Activated T-cell treated with anti-CD3 and anti-CD28 coated beads, Interleukin-2, amount 50 U/mL, for 72 hours (primary cell): ENCODE data around the gene POFUT1. TPM values are rescaled to one million over a fixed set of nuclear protein-coding genes. Genes with fewer than 3 reads are reported as not detected.
"Not testable (repeated sequence)": the region's sequence is repeated elsewhere in the genome, so short reads cannot be mapped to it uniquely, and the experiment has no call there.

Experiments used
- ATAC-seq, 2 donors: fragments of 150-1000 bp; cut with Tn5 transposase; replicated peaks in 1 of 2; 2 replicates each; pipeline ENCODE4 v1.10.0; 2021; ENCODE audit warnings: moderate library complexity in 2 of 2, mild to moderate bottlenecking in 1 of 2
- DNase-seq, 2 donors: peaks; one replicate each; pipeline ENCODE4 v3.0.0; 2021 to 2022; ENCODE audit warnings: mixed read lengths in 1 of 2
- H3K27ac Mint-ChIP-seq: one replicate; pipeline ENCODE4 v1.8.0; 2022; ENCODE audit warnings: mild to moderate bottlenecking, moderate library complexity, mixed read lengths
- H3K27me3 Mint-ChIP-seq: one replicate; pipeline ENCODE4 v1.8.0; 2022; ENCODE audit warnings: low read depth, mixed read lengths
- H3K36me3 Mint-ChIP-seq, 2 donors: one replicate each; pipeline ENCODE4 v1.8.0; 2022; ENCODE audit warnings: mixed read lengths in 2 of 2, mild to moderate bottlenecking in 1 of 2; ENCODE audit not compliant: insufficient read depth in 2 of 2
- H3K4me1 Mint-ChIP-seq: one replicate; pipeline ENCODE4 v1.8.0; 2022; ENCODE audit warnings: low read depth, mixed read lengths
- H3K4me3 Mint-ChIP-seq, 2 donors: one replicate each; pipeline ENCODE4 v1.8.0; 2022; ENCODE audit warnings: mild to moderate bottlenecking in 2 of 2, mixed read lengths in 2 of 2, moderate library complexity in 2 of 2
- H3K9me3 Mint-ChIP-seq, 2 donors: one replicate each; pipeline ENCODE4 v1.8.0; 2022; ENCODE audit warnings: mixed read lengths in 2 of 2
- total RNA-seq, 2 donors: library from RNA; stranded (reverse); gene quantifications; one replicate each; pipeline ENCODE4 v1.2.3, GENCODE V29; 2022

POFUT1 gene
- total RNA-seq, result 10 to 100 TPM; 59.7 to 63.2 TPM

DNA sequence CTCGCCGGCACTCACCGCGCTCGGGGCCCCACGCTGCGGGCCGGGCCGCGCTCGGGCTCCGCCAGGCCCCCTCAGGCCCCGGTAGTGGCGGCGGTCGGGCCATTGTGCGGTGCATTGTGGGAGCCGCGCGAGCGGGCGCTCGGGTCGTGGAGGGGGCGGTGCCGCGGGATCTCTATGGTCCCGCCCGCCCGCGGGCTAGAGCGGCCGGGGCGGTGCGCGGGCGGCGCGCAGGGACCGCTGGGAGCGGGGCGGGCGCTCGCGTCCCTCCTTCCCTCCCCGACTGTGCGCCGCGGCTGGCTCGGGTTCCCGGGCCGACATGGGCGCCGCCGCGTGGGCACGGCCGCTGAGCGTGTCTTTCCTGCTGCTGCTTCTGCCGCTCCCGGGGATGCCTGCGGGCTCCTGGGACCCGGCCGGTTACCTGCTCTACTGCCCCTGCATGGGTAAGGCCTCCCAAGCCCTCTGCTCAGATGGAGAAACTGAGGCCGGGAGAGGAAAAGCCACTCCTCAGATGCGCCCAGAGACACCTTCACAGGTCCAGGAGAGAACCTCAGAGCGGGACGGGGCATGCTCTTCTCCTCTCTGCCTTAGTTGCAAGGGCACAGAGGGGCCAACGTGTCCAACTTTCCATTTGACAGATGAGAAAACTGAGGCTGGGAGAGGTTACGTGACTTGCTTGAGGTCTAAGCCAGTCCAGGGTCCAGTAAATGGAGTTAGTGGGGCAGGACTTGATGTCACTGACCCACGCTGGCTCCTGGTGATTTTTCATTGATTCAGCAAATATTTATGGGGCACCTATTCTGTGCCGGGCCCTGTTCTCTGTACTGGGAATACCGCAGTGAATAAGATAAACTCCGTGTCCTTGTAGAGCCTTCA lies at the start of gene POFUT1, which contains the start of gene PLAGL2:
Gene POFUT1 (plus strand): TSS at position 255 of the 873 bp plus-strand sequence. CDS start 62 bp downstream, at position 317.
Gene PLAGL2 (minus strand): TSS at position 118 of the 873 bp plus-strand sequence. CDS start 5,565 bp downstream, outside the sequence.
- Mint-ChIP-seq H3K36me3 (peaks cover 38 to 65% of the 10 kb centered on the region in 2 donors), H3K4me1 (peaks cover 73% of the 10 kb centered on the region), H3K9me3 (no peaks in the 10 kb centered on the region)

DNA sequence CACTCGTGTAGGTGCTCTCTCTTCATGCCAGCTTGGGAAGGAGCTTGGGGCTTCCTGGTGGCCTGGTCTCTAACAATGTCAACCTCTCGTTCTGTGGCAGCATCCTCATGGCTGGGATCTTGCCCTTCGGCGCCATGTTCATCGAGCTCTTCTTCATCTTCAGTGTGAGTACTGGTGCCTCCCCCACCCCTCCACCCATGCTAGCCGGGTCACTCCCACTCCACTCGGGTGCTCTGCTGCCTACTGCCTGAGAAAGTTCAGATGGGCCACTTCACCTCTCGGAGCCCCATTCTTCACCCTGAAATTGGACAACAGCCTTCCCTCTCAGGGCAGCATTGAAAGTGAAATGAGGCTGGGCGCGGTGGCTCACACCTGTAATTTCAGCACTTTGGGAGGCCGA lies 49.3 kb upstream of the POFUT1 start:
- ATAC-seq, result no peak
- no peak for DNase-seq
- Mint-ChIP-seq H3K36me3 (peaks cover 5 to 20% of the 10 kb centered on the region in 2 donors), H3K4me3 (no peak overlapping the region), H3K27me3 (no peaks in the 10 kb centered on the region), H3K4me1 (peaks cover 18% of the 10 kb centered on the region), H3K9me3 (no peaks in the 10 kb centered on the region), H3K27ac (peak overlapping the region; percentile 51)

More for the DNA sequence above, at the start of gene POFUT1, which contains the start of gene PLAGL2:
- DNase-seq (peak; percentile 95 to 96), ATAC-seq (peak; percentile 77 to 79)
- Mint-ChIP-seq H3K27me3 (no peaks in the 10 kb centered on the region), H3K27ac (peak within 1 kb of the TSS; percentile 99), H3K4me3 (peak within 1 kb of the TSS; percentile 92 to 100)

DNA sequence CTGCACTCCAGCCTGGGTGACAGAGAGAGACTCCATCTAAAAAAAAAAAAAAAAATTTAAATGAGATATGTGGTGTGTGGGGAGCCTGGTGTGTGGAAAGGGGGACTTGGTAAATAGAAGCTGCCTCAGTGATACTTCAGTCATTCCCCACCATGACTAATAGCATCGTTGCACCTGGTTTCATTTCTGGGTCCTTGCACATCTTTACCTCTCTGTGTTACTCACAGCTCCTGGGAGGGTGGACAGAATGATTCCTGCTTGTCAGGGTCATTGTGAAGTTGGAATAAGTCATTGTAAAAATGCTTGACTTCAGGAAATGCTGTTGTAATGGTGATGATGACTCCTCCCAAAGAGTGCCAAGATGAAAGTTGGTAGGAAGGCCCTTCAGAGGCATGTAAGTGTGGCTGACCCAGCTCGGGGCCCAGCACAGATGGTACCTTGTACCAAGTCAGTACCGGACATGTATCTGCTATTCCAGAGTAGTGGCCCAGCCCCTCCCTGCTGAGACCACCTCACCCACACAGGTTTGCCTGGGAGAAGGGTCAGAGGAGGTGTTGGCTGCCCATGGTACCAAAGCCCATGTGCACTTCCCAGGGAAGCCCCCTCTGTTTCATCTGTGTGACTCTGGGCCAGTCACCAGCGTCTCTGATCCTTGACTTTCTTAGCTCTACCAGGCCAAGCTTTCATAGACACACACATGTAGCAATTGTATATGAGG lies 48.6 kb upstream of the POFUT1 start:
- peak overlapping the region; percentile 46 for H3K27ac Mint-ChIP-seq
- ATAC-seq (peak; percentile 80 to 90), DNase-seq (peak; percentile 14 to 18)
- peaks cover 5 to 18% of the 10 kb centered on the region in 2 donors for H3K36me3 Mint-ChIP-seq
- H3K4me1 Mint-ChIP-seq, result peaks cover 18% of the 10 kb centered on the region
- H3K27me3 Mint-ChIP-seq, result no peaks in the 10 kb centered on the region
- no peaks in the 10 kb centered on the region for H3K9me3 Mint-ChIP-seq
- no peak overlapping the region for H3K4me3 Mint-ChIP-seq

DNA sequence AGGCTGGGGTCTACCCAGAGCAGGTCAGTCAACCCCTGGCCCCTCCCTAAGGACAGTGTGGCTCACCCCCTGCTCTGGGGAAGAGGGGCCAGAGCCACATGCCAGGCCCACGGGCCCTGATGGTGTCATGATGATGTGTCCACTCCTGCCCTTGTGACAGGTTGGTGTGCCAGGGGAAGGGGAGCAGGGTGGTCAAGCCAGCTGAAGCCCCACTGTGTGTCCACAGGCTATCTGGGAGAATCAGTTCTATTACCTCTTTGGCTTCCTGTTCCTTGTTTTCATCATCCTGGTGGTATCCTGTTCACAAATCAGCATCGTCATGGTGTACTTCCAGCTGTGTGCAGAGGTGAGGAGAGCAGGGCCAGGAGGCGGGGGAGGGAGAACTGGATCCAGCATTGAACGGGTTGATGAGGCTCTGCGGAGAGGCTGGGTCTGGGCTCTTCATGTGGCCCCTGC lies 47.9 kb upstream of the POFUT1 start:
- no peak for ATAC-seq
- no peaks in the 10 kb centered on the region for H3K27me3 Mint-ChIP-seq

DNA sequence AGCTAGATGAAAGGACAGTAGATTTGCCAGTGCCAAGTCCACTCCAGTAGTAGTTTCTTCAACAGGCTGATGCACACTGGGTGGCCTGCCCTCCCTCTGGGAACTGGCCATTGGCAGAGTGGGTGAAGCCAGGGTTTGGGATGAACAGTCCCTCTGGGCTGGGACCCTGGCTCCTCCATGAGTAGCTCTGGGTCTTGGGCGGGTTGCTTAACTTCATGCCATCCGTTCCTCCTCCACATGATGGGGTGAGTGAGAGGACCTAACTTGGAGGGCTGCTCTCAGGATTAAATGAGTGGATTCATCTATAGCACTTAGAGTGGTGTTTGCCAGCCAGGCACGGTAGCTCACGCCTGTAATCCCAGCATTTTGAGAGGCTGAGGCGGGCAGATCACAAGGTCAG lies 47.3 kb upstream of the POFUT1 start:
- no peaks in the 10 kb centered on the region for H3K27me3 Mint-ChIP-seq
- no peak for ATAC-seq
- H3K36me3 Mint-ChIP-seq, result peaks cover 6 to 20% of the 10 kb centered on the region in 2 donors
- no peak overlapping the region for H3K4me3 Mint-ChIP-seq
- no peak for DNase-seq
- H3K27ac Mint-ChIP-seq, result no peak overlapping the region
- peaks cover 13% of the 10 kb centered on the region for H3K4me1 Mint-ChIP-seq
- no peaks in the 10 kb centered on the region for H3K9me3 Mint-ChIP-seq

More for the DNA sequence above, 47.9 kb upstream of the POFUT1 start:
- no peak overlapping the region for H3K27ac Mint-ChIP-seq
- H3K9me3 Mint-ChIP-seq, result no peaks in the 10 kb centered on the region
- DNase-seq, result no peak
- no peak overlapping the region for H3K4me3 Mint-ChIP-seq
- peaks cover 6 to 20% of the 10 kb centered on the region in 2 donors for H3K36me3 Mint-ChIP-seq
- peaks cover 18% of the 10 kb centered on the region for H3K4me1 Mint-ChIP-seq

DNA sequence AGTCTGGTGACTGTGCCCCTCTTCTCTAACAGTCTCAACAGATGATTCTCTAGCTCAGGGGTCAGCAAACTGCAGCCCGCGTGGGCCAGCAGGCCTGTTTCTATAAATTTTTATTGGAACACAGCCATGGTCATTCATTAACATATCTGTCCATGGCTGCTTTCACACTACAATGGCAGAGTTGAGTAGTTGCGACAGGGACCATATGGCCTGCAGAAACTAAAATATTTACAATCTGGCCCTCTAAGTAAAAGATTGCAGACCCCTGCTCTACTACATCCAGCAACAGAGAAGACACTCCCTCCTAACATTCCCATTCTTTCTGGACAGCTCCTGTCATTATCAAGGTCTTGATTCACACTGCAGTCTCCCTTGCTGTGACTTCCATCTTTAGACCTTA lies 45.3 kb upstream of the POFUT1 start:
- Mint-ChIP-seq H3K9me3 (no peaks in the 10 kb centered on the region), H3K36me3 (peaks cover 7 to 20% of the 10 kb centered on the region in 2 donors), H3K27me3 (no peaks in the 10 kb centered on the region), H3K27ac (peak overlapping the region; percentile 10), H3K4me1 (peaks cover 10% of the 10 kb centered on the region), H3K4me3 (no peak overlapping the region)
- ATAC-seq, result no peak
- no peak for DNase-seq

DNA sequence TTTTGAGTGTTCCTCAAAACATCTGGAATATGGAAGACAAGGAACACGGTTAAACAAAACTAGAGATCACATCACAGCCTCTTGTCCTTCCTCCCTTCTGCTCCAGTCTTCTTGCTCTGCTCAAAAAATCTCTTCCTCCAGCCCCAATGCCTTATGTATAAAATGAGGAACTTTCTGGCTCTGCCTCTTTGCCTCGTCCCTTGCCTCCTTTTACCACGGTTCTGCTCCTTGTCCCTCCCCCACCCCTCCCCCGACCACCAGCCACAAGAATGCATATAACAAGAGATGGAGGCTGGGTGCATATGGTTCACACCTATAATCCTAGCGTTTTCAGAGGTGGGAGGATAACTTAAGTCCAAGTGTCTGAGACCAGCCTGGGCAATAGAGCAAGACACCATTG lies 43.7 kb upstream of the POFUT1 start:
- no peak for ATAC-seq
- H3K36me3 Mint-ChIP-seq, result peaks cover 5 to 16% of the 10 kb centered on the region in 2 donors
- H3K4me3 Mint-ChIP-seq, result no peak overlapping the region
- peaks cover under 1% of the 10 kb centered on the region for H3K4me1 Mint-ChIP-seq
- no peaks in the 10 kb centered on the region for H3K9me3 Mint-ChIP-seq
- DNase-seq, result no peak
- H3K27ac Mint-ChIP-seq, result no peak overlapping the region
- no peaks in the 10 kb centered on the region for H3K27me3 Mint-ChIP-seq

DNA sequence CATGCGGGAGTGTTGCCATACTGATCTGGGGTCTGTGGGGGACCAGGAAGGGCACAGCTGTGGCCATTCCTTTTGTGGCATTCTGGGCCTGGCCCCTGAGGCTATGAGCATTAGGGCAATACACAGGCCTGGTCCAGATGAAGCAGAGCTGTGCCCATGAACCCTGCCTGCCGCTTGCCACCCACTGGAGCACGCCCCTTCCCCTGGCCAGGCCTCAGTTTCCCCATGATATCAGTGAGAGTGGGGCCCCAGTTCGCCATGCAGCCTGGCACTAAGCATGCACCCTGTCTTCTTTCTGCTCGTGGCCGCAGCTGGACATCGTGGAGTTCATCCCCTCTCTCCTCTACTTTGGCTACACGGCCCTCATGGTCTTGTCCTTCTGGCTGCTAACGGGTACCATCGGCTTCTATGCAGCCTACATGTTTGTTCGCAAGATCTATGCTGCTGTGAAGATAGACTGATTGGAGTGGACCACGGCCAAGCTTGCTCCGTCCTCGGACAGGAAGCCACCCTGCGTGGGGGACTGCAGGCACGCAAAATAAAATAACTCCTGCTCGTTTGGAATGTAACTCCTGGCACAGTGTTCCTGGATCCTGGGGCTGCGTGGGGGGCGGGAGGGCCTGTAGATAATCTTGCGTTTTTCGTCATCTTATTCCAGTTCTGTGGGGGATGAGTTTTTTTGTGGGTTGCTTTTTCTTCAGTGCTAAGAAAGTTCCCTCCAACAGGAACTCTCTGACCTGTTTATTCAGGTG lies 42.5 kb upstream of the POFUT1 start:
- no peaks in the 10 kb centered on the region for H3K27me3 Mint-ChIP-seq
- H3K4me3 Mint-ChIP-seq, result no peak overlapping the region
- peaks cover 5 to 16% of the 10 kb centered on the region in 2 donors for H3K36me3 Mint-ChIP-seq
- DNase-seq, result no peak
- H3K27ac Mint-ChIP-seq, result no peak overlapping the region
- no peak for ATAC-seq
- H3K4me1 Mint-ChIP-seq, result no peaks in the 10 kb centered on the region
- no peaks in the 10 kb centered on the region for H3K9me3 Mint-ChIP-seq

DNA sequence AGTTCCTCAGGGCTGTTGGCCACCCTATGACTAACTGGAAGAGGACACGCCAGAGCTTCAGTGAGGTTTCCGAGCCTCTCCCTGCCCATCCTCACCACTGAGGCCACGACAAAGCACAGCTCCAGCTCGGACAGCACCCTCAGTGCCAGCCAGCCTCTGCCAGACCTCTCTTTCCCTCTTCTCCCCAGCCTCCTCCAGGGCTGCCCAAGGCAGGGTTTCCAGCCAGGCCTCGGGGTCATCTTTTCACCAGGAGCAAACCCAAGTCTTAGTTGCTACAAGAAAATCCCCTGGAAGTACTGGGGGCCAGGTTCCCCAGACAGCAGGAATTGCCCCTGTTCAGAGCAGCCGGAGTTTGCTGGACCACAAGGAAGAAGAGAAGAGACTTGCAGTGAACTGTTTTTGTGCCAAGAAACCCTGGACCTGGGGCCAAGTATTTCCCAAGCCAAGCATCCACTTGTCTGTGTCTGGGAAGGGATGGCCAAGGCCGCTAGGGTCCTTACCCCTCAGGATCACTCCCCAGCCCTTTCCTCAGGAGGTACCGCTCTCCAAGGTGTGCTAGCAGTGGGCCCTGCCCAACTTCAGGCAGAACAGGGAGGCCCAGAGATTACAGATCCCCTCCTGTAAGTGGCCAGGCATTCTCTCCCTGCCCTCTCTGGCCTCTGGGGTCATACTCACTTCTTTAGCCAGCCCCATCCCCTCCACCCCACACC lies 41.7 kb upstream of the POFUT1 start:
- no peak for DNase-seq
- H3K4me3 Mint-ChIP-seq, result no peak overlapping the region
- no peaks in the 10 kb centered on the region for H3K4me1 Mint-ChIP-seq
- H3K27ac Mint-ChIP-seq, result peak overlapping the region; percentile 29
- no peak for ATAC-seq
- H3K9me3 Mint-ChIP-seq, result no peaks in the 10 kb centered on the region
- H3K27me3 Mint-ChIP-seq, result no peaks in the 10 kb centered on the region
- peaks cover 5 to 16% of the 10 kb centered on the region in 2 donors for H3K36me3 Mint-ChIP-seq

DNA sequence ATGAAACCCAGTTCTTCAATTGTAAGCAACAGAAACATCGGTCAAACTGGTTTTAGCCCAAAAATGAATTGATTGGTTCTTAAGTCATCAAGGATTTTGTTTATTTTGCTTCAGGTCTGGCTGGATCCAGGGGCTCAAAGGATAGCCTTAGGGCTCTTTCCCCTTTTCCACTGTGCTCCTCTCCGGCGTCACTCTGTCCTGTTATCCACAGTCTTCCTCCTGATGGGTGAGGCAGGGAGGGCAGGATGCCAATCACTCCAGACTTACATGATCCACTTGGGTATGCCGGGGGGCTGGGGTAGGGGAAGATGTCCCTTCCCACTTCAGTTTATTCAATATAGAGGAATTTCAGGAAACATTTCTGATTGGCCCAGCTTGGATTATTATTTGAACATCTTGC lies 40.1 kb upstream of the POFUT1 start:
- Mint-ChIP-seq H3K4me3 (no peak overlapping the region), H3K36me3 (peaks cover 3 to 9% of the 10 kb centered on the region in 2 donors), H3K9me3 (no peaks in the 10 kb centered on the region), H3K27me3 (no peaks in the 10 kb centered on the region), H3K27ac (no peak overlapping the region), H3K4me1 (no peaks in the 10 kb centered on the region)
- ATAC-seq (no peak), DNase-seq (no peak)

DNA sequence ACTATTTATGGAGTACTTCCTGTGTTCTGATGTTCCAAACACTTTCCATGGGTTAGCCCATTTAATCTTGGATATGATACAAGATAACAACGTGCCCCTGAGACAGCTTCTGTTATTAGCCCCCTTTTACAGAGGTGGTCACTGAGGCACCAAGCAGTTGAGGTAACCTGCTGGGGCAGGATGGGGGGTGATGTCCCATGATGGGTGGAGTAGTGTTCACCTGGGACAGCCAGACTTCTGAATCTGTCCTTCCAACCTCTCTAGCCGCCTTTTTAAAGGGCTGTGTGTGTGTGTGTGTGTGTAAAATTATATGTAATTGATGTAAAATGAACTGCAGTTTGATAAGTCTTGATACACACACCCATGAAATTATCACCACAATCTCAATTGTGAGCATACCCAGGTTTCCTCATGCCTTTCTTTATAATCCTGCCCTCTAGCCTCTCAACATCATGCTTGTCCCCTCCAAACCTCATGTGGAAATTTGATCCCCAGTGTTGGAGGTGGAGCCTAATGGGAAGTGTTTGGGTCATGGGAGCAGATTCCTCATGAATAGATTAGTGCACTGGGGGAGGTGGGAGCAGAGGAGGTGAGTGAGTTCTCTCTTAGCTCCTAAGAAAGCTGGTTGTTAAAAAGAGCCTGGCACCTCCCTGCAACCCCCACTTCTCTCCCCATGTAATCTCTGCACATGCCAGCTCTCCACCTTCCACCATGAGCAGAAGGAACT lies 39.3 kb upstream of the POFUT1 start:
- Mint-ChIP-seq H3K4me1 (no peaks in the 10 kb centered on the region), H3K9me3 (no peaks in the 10 kb centered on the region), H3K4me3 (no peak overlapping the region), H3K27me3 (no peaks in the 10 kb centered on the region), H3K27ac (no peak overlapping the region), H3K36me3 (peaks cover 3 to 6% of the 10 kb centered on the region in 2 donors)
- DNase-seq (no peak), ATAC-seq (no peak)

DNA sequence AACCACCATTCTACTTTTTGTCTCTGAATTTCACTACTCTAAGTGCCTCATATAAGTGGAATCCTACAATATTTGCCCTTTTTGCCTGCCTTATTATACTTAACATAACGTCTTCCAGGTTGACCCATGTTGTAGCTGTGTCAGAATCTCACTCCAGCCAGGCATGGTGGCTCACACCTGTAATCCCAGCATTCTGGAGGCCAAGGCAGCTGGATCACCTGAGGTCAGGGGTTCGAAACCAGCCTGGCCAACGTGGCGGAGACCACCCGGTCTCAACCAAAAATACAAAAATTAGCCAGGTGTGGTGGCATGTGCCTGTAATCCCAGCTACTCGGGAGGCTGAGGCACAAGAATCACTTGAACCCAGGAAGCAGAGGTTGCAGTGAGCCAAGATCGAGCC lies 30.0 kb upstream of the POFUT1 start:
- not testable (repeated sequence) for H3K27ac Mint-ChIP-seq, H3K9me3 Mint-ChIP-seq, H3K4me1 Mint-ChIP-seq, H3K36me3 Mint-ChIP-seq, H3K4me3 Mint-ChIP-seq, DNase-seq, ATAC-seq, H3K27me3 Mint-ChIP-seq
